ENCODE results near the gene DPYSL5.

DNA sequence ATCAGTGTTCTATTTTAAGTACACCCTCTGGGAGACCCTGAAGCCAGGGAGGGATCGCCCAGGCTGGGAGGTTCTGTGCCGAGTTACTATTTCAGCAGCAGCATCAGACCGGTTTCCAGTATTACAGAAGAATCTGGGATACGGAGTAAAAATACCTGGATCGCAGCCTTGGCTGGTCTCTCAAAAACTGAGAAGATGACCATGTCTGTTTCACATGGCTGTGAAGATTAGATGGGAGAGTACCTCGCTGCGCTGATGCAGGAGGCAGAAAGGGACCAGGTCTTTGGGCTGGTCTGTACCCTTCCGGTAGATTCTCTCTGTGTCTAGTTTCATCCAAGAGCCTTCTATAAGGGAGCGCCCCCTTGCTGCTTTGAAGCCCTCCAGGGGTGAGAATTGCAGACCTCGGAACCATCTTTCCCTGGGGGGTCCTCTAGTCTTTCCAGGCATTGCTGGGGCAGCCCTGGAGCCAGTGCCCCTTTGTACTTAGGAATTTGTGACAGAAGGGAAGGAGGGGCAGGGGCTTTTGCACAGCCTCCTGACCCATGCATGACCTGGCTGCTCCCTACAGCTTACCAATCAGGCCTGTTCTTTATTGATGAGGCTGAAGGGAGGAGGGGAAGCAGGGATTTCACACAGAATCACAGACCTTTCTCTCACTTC lies 66.2 kb downstream of the DPYSL5 start:
- TF ChIP-seq, protein P1, sequence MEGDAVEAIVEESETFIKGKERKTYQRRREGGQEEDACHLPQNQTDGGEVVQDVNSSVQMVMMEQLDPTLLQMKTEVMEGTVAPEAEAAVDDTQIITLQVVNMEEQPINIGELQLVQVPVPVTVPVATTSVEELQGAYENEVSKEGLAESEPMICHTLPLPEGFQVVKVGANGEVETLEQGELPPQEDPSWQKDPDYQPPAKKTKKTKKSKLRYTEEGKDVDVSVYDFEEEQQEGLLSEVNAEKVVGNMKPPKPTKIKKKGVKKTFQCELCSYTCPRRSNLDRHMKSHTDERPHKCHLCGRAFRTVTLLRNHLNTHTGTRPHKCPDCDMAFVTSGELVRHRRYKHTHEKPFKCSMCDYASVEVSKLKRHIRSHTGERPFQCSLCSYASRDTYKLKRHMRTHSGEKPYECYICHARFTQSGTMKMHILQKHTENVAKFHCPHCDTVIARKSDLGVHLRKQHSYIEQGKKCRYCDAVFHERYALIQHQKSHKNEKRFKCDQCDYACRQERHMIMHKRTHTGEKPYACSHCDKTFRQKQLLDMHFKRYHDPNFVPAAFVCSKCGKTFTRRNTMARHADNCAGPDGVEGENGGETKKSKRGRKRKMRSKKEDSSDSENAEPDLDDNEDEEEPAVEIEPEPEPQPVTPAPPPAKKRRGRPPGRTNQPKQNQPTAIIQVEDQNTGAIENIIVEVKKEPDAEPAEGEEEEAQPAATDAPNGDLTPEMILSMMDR (IDR thresholded peaks at IDR 0.05; ENCODE audit: extremely low read depth in 1 of 2, insufficient read depth in 1 of 2, low read depth in 1 of 2, low read length in 2 of 2), result no peak
- no peak for TF ChIP-seq MYC (IDR thresholded peaks at IDR 0.05; ENCODE audit: low read depth, low read length)
- TF ChIP-seq POLR2AphosphoS5 (IDR thresholded peaks at IDR 0.05; ENCODE audit: insufficient read depth, low read depth, low read length), result no peak
